Adrenal gland (tissue), 5 donors: Measurements from ENCODE around the gene MBD4.

Experiments used
- POLR2A ChIP-seq, 2 donors: fragments of 450-650 bp; IDR thresholded peaks; one replicate each; pipeline ENCODE4 v1.6.1; 2017; ENCODE audit warnings: antibody characterized with exemption in 2 of 2, mild to moderate bottlenecking in 2 of 2, moderate library complexity in 1 of 2
- TF ChIP-seq, protein P1 (sequence below), 6 experiments: fragments of 450-650 bp in 4 of 6; fragments of 200-600 bp in 2 of 6; sonication (generic) in 1 of 6; IDR thresholded peaks; 1 replicate in 5 of 6; 2 replicates in 1 of 6; pipeline versions ENCODE4 v1.5.1 to v1.8.0; 2016 to 2021; ENCODE audit warnings: antibody characterized with exemption in 6 of 6, mild to moderate bottlenecking in 2 of 6, moderate library complexity in 1 of 6
- donor health status: DM: no; HTN: no; CAD: no.

DNA sequence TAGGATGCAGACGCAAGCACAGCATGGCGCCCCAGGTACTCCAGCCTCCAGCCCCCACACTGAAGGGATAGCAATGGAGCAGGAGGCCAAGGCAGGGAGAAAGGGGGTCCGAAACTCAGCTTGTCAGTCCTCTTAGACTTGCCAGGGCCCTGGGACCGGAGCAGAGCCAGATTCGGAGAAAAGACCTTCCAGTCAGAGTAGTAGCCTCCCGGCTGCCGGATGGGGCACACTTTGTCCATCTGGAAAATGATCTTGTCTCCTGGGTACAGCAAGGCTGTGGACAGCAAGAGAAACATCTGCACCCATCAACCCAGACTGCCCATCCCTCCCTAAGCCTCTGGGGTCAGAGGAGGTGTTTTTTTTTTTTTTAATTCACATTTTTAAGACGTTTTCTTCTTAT, 35.6 kb downstream of the MBD4 start:
- TF ChIP-seq, protein P1, sequence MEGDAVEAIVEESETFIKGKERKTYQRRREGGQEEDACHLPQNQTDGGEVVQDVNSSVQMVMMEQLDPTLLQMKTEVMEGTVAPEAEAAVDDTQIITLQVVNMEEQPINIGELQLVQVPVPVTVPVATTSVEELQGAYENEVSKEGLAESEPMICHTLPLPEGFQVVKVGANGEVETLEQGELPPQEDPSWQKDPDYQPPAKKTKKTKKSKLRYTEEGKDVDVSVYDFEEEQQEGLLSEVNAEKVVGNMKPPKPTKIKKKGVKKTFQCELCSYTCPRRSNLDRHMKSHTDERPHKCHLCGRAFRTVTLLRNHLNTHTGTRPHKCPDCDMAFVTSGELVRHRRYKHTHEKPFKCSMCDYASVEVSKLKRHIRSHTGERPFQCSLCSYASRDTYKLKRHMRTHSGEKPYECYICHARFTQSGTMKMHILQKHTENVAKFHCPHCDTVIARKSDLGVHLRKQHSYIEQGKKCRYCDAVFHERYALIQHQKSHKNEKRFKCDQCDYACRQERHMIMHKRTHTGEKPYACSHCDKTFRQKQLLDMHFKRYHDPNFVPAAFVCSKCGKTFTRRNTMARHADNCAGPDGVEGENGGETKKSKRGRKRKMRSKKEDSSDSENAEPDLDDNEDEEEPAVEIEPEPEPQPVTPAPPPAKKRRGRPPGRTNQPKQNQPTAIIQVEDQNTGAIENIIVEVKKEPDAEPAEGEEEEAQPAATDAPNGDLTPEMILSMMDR (IDR thresholded peaks at IDR 0.05) = no peak
- no peak for TF ChIP-seq POLR2A (IDR thresholded peaks at IDR 0.05)
